KBM-7 (cell line): Measurements from ENCODE around the gene PBX4.

Source experiments
- DNase-seq: peaks from one replicate; pipeline ENCODE4 v3.0.0-alpha.2; 2015
- in situ Hi-C: fragments of 300-500 bp; cut with MboI; formaldehyde crosslinking; loops from 2 replicates; pipeline ENCODE4 v1.14.3; 2020; ENCODE audit warnings: low sequenced_read_pairs, low pct_unique_long_range_greater_than_20kb, mixed read lengths

PBX4 gene

GRCh38 chr19:19537075-19538048, 81.1 kb downstream of the PBX4 start:
- no peak for DNase-seq
- in situ Hi-C loops: loop anchor here (10.0 to 25.0 kb wide), 2 partner anchors 107 to 400 kb away; partner anchors contain the start of gene GMIP

- DNase-seq: no peak
- in situ Hi-C loops: loop anchor here (10.0 to 25.0 kb wide), 2 partner anchors 109 to 402 kb away; partner anchors contain the start of gene GMIP
Observed at GRCh38 chr19:19535311-19536191, 82.9 kb downstream of the PBX4 start.

- in situ Hi-C loops: loop anchor here (10.0 to 25.0 kb wide), 2 partner anchors 110 to 403 kb away; partner anchors contain the start of gene GMIP
- no peak for DNase-seq
Observed at GRCh38 chr19:19534556-19535265, 83.8 kb downstream of the PBX4 start.

DNA sequence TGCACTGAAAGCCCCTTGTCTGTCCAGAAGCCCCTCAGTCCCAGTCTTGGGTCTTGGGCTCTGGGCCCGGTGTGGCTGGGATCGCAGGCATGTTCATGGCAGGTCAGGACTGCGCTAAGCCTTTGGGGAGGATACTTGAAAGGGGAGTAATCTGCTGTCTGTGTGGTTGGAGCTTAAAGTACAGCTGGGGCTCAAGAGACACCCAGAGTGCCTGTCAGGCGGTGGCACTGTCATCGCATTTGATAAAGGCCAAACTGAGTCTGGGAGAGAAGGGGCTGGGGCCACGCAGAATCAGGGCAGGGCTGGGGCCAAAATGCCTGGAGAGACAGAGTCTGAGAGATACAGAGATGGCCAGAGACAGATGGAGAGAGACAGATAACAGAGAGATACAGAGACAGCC, 84.6 kb downstream of the PBX4 start:
- DNase-seq: no peak
- in situ Hi-C loops: loop anchor here (10.0 to 25.0 kb wide), 2 partner anchors 111 to 403 kb away; partner anchors contain the start of gene GMIP

DNA sequence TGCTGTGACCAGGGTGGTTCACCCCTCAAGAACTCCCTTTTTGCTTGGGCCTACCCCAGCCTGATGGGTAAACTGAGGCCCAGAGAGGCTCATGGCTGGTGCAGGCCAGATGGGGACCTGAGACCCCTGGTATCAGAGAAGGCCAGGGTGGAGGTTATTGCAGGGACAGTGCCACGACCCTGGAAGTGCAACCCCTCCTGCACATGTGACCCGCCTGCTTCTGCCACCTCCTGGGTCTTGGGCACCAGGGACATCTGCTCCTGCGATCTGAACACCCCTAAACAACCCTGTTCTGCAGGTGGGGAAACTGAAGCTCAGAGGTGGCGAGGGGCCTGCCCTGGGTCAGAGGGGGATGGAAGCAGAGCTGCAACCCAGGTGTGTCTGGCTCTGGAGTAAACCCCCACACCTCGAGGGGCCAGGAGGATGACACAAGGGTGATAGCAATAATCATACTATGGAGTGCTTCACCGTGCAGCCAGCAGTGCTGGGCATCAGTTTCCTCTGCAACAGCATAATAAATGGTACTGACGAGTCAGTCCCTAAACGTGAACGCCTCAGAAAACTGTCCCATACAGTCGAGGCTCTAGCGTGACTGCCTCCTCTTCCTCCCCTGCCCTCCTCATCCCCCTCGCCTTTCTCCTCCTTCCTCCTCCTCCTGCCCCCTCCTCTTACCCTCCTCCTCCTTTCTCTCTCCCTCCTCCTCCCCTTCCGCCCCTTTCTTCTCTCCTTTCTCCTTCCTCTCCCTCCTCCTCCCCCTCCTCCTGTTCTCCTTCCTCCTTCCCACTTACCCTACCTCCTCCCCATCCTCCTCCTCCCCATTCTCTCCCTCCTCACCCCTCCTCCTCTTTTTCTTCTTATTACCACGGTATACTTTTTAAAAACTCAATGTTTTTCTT, 85.4 kb downstream of the PBX4 start:
- DNase-seq: no peak
- in situ Hi-C loops: loop anchor here (10.0 to 25.0 kb wide), 2 partner anchors 112 to 404 kb away; partner anchors contain the start of gene GMIP

DNA sequence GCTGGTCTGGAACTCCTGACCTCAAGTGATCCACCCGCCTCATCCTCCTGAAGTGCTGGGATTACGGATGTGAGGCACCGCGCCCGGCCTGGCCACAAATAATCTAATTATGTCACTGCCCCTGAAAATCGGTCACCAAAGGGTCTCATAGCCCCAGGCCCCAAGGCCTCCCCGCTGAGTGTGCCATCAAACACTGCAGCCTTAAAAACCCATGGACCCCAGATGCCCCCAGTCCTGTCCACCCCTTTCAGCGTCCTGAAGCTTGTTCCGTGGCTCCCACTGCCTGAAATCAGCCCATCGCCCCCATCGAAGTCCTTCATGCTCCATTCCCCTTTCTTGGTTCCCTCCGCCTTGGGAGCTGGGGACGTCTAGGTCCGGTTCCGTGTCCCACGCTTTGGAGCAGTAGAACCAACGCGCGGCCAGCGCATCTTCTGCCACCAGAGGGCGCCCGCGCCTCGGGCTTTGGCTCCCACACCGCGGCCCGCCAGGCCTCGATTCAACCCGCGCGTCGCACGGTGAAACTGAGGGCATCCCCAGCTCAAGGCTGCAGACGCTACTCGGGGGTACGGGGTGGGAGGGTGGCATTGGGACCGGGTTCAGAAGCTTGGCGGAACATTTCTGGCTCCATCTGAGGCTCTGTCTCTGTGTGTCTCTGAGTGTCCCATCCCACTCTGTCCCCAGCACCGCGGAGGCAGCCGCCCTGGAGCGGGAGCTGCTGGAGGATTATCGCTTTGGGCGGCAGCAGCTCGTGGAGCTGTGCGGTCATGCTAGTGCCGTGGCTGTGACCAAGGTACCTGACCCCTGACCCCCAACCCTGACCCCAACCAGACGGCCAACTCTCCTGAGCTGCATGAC, 86.3 kb downstream of the PBX4 start:
- DNase-seq: peak; percentile 68
- in situ Hi-C loops: loop anchor here (10.0 to 25.0 kb wide), 2 partner anchors 113 to 405 kb away; partner anchors contain the start of gene GMIP

DNA sequence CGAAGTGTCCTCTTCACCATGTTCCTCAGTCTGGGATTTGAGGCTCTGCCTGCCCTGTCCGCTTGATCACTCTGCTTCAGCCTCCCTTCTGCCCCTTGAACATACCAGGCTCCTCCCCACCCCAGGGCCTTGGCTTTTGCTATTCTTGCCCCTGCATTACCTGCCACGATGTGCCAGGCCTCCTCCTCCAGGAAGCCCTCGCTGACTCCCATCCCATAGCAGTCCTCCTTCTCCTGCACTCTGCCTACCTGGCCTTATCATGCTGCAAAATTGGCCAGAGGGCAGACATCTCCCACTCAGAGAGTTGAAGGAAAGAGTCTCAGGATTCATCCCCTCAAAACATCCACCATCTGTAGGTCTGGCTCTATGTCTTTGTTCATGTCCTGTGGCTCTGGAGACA, 87.6 kb downstream of the PBX4 start:
- in situ Hi-C loops: loop anchor here (10.0 to 25.0 kb wide), 2 partner anchors 114 to 406 kb away; partner anchors contain the start of gene GMIP
- DNase-seq: no peak

- no peak for DNase-seq
- in situ Hi-C loops: loop anchor here (10.0 to 25.0 kb wide), 2 partner anchors 114 to 407 kb away; partner anchors contain the start of gene GMIP
Observed at GRCh38 chr19:19530423-19530804, 88.1 kb downstream of the PBX4 start.

DNA sequence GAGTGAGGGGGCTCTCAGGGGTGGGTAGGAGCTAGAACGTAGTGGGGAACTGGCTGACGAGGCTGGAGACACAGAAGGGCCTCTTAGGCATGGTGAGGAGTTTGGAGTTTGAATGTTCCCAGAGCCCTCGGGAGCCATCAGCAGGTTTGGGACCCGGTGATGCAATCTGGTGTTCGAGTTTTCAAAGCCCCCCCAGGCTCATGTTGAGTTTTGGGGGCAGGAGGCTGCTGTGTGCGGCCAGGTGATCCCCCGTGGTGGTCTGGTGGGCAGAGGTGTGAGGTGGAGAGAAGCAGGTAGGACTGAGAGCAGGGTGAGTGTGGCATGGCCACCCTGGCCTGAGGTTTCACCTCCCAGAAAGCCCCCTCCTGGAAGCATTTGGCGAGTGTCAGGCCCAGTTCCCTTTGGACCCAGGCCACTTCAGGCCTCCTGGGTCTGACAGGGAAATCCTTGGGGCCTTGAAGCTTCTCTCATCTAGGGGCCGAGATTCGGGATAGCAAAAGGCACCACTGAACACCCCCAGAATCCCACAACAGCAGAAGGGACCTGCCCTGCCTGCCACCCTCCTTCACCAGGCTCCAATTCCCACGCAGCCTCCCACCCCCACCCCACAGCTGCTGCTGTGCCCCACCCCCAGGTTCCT, 88.6 kb downstream of the PBX4 start:
- DNase-seq: no peak
- in situ Hi-C loops: loop anchor here (10.0 to 25.0 kb wide), 2 partner anchors 115 to 407 kb away; partner anchors contain the start of gene GMIP

GRCh38 chr19:19528721-19529490, 89.6 kb downstream of the PBX4 start, which contains the start of gene YJEFN3:
Gene YJEFN3, plus strand, starts transcription at chr19:19528911. Its CDS starts 22 bp downstream, at chr19:19528933.
- in situ Hi-C loops: loop anchor here (25.0 kb wide), 1 partner anchor 408 kb away; no protein-coding TSS in a partner anchor
- no peak for DNase-seq

DNA sequence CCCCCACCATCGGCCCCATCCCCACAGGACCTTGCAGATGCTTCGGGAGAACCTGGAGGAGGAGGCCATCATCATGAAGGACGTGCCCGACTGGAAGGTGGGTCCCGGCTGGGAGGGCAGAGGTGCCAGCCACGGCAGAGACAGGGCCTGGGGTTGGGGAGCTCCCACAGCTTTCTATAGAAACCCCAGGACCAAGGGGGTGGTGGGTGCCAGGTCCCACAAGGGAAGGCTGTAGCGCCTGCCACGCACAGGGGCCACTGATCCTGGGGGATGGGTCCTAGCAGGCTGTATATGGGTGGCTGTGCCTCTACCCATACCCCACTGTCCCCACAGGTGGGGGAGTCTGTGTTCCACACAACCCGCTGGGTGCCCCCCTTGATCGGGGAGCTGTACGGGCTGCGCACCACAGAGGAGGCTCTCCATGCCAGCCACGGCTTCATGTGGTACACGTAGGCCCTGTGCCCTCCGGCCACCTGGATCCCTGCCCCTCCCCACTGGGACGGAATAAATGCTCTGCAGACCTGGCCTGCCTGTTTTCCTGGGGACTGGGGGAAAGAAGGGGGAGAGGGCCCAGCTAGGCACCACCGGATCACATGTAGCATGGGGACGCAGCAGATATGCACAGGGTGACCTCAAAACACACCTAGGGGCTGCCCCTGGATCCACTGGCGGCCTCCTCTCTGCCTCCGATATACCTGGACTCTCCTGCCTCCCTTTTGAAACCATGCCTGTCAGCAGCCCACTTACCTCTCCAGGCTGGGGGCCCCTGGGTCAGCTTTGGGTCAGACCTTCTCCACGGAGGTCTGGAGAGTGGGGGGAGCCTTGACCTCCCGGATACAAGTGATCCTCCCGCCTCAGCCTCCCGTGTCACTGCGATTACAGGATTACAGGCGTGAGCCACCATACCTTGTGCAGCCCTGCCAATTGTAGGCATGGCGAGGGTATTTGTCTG, 90.5 kb downstream of the PBX4 start:
- in situ Hi-C loops: loop anchor here (25.0 kb wide), 1 partner anchor 409 kb away; no protein-coding TSS in a partner anchor
- DNase-seq: no peak

DNA sequence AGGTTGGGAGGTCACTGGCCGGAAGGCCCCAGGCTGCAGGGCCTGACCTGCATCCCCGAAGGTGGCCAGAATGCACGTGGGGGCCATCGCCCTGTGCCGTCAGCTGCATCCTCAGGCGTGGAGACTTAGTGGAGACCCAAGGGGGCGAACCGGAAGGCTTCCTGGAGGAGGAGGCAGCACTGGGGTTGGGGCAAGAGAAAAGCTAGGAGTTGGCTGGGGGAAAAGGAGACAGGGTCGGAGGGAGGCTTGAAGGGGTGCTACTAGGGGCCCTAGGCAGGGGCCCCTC, 91.2 kb downstream of the PBX4 start:
- DNase-seq: no peak
- in situ Hi-C loops: loop anchor here (25.0 kb wide), 1 partner anchor 410 kb away; no protein-coding TSS in a partner anchor

GRCh38 chr19:19526581-19527370, 91.7 kb downstream of the PBX4 start:
- in situ Hi-C loops: loop anchor here (25.0 kb wide), 1 partner anchor 411 kb away; no protein-coding TSS in a partner anchor

More at GRCh38 chr19:19526581-19527370, 91.7 kb downstream of the PBX4 start:
- no peak for DNase-seq
